Amniotic stem cell (primary cell): ENCODE measurements around the gene ETV6.

Experiments
- DNase-seq: peaks from one replicate; lab custom pipeline; 2025; lab: John Stamatoyannopoulos, UW

ETV6 gene

DNA sequence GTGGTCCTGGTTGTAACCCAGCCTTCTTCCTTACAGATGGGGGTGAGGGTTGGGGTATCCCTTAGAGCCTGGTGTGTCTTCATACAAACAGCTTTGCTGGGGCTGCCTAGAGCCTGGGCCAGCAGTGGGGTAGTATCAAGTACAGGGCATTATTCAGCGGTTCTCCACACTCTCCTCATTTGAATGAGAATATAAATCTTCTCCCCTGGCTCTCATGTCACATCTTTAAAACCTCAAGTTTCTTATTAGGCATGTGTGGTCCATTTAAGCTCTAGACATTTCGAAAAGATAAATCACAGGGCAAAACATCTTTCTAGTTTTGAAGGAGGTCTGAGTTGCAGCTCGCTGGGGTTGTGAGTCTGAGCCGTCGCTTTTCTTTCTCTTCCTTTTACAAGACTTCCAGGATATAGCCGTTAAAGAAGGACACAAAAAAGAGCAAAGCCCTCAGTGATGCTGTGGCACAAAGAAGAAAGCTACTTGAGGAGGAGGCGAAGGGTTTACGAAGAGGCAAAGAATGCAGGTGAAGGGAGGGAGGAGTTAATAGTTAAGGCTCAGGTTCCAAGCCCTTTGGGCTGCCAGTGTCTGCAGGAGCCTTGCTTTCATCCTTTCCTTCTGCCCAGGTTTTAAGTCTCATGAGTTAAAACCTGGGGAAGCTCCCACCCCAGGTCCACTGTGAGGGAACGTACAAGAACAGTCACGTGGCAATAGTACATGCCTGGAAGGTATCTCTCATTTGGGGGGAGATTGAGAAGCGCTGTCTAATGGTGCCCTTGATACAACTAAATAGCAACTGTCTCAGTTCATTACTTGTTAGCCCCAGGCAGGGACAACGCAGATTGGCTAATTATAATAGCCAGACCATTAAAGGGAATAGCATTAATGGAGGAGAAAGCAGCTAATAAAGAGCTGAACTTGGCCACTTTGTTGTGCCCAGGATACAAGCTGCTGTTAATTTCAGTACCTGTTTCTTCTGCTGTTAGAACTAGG lies 94.2 kb downstream of the ETV6 start:
- no peak for DNase-seq

DNA sequence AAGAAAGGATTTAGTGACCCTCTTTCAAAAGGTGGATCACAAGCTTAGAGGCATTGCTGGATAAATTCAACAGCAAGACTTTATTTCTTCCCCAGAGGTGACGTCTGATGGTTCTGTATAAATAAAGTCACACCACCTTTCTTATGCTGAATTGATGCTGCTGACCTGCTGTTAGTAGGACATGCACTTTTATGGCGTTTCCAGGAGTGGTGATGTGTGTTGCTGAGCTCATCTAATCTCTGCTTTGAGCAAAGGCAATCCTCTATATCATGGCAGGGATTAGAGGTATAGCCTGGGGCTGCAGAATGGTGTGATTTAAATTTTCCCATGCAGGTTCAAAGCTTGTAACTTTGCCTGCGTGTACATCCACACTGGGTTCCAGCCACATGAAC lies 94.9 kb downstream of the ETV6 start:
- DNase-seq = no peak

DNA sequence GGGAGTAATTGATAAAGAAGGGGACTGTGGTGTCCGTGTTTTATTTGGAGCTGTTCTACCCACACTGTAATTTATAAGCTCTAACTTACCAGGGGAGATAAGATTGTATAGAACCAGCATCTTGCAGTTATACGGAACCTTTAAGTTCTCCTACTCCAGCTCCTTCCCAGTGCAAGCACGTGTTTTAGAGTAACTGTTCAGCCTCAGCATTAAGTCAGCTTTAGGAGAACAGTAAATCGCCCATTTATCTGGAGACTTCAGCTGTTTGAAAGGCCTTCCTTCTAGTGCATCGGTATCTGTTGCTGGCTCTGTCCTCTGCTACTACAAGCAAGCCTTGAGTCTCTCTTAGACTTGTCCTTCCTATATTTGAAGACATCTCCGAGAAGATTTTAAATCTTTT lies 95.6 kb downstream of the ETV6 start:
- no peak for DNase-seq

DNA sequence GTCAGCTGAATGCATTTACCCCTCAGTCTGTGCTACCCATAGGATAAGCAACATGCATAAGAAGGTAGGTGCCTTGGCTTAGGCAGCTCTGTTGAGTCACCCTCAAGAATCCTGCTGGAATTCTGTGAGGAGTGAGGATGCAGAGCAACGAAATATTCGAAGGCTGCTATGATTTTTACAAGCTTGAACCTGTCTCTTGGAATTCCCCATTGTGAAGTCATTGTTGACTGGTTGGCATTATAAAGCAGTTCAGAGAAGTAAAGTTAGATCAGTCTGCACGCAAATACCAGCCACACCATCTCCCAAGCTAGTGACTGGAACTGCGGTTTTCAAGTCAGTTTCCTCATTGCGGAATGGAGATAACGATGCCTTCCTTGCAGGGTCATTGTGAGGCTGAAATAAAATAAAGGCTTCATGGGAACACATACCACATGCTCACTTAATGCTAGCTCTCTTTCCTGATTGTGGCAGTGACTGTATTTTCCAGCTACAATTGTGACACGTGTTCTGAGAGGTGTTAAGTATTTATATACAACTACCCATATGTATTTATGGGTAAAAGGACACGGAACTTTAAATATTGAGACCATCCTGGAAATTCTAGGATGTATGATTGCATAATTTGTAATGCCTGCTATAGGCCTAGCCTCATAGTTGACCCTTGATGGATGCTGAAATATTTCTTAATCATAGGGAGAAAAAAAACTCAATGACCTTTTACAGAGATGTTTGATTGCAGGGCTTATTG lies 96.7 kb downstream of the ETV6 start:
- no peak for DNase-seq

DNA sequence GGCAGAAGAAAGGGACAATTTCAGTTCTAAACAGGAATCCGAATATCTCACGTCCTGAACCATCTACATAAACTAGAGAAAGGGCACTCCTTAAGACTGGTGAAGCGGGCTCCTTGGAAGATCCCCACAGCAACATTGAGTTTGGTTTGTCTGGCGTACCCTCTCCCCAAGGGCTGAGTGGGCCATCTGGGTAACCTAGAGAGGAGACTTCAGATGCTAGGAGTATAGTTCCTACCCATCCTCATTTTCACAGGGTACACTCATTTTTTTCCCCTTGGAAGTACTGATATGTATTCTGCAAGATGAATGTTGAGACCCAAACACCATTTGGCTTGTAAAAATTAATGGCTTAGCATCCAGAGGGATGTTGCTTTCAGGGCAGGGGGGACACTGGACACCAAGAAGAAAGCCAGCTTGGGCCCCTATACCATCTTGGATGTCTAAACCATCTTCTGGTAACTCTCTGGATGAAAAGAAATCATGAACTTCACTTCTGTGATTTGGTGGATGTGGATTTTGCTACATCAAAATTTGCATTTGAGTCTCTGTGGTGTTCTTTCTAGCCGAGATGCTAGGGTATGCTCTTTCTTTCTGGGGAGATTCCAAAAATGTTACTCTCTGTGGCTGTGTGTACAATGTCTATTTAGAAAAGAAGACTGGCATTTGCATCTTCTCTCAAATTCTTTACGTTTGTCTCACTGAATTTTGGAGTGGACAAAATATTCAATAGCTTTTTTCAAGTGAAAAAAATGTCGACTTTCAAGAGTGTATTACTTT lies 97.7 kb downstream of the ETV6 start:
- DNase-seq = no peak

DNA sequence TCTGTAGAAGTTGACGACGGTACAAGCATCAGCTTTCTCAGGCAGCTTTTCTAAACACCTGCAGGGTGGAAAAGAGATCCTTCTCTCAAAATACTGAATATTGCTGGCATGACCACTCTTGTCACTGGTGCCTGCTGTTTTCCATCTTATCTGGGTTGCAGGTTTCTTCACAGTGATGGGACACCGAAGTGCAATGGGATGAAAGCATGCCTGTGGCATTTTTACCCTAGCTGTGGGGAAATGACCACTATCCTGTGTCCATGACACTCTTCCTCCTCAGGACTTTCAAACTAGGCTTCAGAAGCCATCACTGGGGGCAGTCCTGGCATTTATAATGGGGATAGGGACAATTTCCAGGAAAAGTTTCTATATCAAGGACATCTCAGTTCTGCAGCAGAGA lies 98.5 kb downstream of the ETV6 start:
- DNase-seq = no peak

DNA sequence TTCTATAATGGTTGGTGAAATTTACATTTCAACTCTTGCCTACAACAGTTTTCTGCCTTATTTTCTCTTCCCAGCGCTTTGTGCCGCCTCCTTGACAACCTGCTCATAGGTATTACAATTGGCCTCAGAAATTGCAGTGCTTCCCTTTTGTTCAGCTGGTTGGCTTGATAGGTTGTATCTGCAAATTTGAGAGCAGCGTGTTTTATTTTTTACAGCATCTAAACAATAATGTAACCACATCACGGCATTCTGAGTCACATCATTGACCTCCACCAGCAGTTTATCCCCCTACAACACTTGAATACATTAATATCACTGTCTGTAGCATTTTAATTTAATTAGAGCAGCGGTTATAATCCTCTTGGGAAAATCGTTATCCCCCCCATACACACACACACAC lies 99.4 kb downstream of the ETV6 start:
- no peak for DNase-seq

DNA sequence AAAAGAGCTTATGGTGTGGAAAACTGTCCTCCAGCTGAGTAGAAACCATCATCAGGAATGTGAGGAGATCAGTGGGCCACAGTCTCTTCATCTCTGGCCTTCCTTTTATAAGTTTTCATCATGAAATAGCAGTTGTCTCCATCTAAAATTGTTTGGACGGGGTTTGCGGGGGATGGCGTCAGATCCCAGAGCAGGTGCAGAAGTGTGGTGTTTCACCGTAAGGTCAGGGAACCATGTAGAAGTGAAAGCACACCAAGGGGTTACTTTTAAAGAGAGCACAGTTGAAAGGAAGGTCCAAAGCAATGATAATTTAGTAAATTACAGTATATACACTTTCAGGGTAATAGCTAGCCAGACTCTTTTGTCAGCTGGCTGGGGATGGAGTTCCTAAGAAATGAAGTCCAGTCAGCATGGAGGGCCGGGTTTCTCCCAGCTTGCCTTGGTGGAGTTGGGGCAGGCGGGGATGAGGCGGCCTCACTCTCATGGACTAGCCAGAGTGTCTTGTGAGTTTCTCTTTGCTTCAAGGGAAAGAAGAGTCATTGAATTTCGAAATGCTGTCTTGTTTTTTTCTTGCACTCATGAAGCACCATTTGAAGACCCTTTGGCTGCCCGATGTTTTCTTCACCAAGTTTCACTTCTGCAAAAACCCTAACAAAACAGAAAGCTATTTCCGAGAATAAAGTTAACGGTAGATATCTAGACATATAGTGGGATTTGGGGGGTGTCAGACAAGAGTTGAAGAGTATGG lies 100.6 kb downstream of the ETV6 start:
- no peak for DNase-seq

DNA sequence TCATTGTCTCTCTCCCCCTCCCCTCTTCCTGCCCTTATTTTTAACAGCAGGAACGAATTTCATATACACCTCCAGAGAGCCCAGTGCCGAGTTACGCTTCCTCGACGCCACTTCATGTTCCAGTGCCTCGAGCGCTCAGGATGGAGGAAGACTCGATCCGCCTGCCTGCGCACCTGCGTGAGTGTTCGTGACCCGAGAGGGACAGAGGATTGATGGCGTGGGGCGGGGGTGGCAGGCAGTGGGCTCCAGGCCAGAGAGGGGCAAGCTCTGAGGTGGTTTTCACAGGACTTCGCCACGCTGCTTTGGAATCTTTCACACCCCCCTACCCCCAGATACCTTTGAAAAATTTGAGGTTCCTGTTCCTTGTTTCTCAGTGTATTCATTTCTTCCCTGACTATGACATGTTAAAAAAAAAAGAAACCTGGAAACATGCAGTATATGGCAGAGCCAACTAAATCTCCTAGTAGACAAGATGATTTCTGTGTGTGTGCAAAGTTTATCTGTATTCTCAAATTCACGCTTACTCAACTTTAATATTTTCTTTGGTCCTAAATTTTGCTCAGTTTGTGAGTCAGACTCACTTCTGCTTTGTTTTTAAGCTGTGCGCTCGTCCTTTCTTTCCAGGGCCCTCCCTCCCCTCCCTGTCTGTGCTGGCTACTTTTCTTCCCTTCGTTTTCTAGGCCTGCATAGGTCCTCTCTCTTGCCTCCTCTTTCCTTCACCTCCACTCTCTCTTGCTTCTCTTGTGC lies 103.1 kb downstream of the ETV6 start:
- DNase-seq = no peak

DNA sequence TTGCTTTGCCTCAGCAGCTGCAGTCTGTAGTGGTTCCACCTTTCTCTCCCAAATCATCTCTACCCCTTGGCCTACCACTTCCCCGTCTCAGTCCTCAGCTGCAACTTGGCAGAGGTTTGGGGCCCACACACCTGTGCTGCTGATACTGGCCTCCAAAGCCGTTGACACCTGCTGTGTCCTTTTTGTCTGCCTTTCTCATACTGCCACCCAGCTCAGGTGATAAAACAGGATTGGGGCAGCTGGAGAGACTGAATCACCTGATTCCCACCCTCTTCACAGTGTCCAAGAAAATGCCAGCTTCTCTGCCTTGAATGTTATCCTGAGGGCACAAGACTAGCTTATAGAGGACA lies 103.7 kb downstream of the ETV6 start:
- no peak for DNase-seq

DNA sequence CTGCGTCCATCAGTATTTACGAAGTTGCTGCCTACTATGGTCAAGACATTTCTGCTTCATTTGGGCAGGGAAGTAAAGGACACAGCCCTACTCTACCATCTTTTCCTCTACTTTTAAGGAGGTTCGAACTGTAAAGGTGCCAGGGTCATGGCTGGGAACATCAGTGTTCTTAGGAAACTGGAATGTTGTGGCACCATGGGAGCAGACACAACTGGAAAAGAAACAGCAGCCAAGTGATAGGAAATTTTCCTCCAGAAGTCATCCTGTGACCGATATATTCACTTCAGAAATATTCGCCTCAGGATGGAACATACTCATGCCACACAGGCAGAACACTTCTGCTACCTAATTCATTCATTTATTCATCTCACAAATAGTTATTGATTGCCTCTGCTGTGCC lies 104.4 kb downstream of the ETV6 start:
- DNase-seq = no peak

DNA sequence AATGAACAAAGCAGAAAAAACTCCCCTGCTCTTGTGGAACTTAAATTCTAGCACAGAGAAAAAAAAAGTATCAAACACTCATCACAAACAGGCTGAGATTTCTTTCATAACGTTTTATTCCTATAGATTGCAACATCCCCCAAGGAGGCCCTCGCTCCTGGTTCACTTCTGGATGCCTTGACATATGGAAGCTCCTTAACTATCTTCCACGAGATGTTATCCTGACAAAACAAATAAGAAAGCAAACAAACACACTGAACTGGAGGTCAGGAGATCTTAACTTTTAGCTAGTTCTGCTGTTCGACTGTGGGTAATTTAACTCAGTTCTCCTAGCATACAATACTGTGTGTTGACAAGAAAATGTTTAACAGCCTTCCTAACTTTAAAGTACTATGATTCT lies 104.8 kb downstream of the ETV6 start:
- no peak for DNase-seq

DNA sequence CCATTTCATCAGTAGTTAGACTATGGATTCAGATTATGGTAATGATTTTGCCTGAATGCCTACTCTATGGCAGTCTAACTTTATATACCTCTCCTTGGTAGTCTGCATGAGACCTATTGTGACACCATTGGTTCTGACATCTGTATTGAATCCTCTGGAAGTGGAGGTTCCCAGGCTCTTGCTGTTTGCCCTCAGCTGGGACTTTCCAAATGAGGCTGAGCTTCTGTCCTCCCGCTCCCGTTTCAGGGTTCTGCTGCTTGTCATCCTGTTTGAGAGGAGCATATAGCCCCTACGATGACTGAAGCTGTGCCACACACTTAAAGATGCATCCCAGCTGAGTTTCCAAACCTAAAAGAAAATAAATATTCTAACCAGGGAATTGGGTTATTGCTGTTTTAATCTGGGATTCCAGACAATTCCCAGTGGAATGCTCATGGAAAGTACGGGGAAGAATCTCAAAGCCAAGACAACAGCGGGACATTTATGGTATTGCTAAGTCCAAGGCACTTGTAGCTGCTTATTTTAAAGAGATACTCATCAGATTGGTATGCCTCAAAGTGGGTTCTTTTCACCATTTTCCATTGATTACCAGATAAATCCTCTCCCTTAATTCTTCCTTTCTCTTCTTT lies 105.9 kb downstream of the ETV6 start:
- DNase-seq = no peak

DNA sequence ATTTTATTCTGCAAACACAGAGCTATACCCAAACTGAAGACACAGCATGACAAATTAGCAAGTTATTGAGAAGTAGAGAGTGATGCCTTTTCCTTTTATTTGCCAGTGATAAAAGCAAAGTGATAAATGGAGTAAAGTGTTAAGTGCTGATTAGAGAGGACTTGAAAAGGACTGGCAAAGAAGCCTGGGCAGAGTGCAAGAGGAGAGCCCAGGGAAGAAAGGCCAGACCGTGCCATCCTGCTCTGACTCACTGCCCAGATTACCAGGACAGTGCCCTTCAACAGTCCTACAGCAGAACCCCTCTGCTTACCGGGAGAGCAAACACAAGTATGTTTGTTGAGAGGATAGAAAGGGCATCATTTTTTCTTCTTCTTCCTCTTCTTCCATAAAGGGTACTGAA lies 106.5 kb downstream of the ETV6 start:
- no peak for DNase-seq

DNA sequence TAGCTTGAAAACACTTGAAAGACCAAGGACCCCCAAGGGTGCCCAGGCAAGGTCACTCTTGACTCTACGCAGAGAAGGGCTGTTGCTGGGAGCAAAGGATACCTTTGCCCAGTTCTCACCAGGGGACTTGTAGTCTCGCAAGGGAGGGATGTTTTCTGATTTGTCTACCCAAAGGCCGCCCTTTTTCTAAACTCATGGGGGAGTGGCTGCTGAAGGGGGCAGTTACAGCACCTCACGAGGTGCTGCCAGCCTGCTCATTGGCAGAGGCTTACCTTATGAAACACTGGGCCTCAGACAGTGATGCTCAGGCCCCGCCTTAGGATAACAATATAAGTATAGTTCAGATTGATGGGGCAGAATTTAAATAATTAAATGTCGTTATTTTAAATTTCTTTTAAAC lies 107.0 kb downstream of the ETV6 start:
- no peak for DNase-seq

DNA sequence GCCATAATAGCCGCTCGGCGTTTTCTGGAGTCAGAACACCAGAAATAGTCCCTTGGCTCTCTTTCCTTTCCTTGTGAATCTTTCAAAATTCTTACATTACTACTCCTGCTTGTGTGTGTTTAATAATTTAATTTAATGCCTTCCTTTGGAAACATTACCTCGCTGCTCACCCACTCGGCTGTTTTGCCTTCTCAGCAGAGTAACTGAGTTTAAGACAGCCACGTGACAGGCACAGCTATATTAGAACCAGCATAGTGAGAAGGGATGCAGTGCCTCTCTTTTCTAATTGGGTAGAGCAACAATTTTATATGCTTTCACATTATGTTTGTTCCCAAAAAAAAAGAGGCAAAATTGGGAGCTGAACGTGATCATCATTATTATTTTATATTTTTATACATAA lies 107.6 kb downstream of the ETV6 start:
- no peak for DNase-seq

DNA sequence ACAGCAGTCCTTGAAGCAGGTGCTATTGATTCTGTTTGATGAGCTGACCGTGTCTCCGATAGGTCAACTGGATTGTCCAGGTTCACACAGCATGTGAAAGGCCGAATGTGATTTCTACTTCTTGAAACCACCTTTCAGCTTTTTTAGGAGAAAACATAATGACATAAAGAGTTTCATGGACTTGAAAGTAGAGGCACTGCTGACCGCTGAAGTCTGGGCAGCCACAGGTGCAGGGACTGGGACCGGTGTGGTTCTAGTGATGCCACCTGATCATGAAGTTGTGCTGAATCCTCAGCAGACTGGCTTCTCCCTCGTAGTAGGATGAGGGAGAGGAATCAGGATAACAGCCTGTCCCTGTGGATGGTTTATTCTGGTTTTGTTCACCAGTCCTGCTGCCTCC lies 108.1 kb downstream of the ETV6 start:
- no peak for DNase-seq

DNA sequence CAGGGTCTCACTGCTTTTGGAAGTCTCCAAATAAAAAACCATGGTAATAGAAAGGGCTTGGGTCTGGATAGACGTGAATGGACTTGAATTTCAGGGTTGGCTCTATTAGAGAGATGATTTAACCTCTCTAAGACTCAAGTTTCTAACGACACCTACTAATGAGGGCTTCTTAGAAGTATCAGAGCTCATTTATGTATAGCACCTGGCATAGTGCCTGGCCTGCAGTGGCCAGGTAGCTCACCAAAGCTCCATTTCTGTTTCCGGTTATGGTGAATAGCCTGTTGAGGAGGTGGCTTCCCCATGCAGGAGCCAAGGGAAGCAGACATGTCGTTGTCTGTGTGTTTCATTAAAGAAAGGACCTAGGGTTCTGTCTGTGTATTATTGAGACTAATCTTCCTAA lies 108.6 kb downstream of the ETV6 start:
- no peak for DNase-seq

DNA sequence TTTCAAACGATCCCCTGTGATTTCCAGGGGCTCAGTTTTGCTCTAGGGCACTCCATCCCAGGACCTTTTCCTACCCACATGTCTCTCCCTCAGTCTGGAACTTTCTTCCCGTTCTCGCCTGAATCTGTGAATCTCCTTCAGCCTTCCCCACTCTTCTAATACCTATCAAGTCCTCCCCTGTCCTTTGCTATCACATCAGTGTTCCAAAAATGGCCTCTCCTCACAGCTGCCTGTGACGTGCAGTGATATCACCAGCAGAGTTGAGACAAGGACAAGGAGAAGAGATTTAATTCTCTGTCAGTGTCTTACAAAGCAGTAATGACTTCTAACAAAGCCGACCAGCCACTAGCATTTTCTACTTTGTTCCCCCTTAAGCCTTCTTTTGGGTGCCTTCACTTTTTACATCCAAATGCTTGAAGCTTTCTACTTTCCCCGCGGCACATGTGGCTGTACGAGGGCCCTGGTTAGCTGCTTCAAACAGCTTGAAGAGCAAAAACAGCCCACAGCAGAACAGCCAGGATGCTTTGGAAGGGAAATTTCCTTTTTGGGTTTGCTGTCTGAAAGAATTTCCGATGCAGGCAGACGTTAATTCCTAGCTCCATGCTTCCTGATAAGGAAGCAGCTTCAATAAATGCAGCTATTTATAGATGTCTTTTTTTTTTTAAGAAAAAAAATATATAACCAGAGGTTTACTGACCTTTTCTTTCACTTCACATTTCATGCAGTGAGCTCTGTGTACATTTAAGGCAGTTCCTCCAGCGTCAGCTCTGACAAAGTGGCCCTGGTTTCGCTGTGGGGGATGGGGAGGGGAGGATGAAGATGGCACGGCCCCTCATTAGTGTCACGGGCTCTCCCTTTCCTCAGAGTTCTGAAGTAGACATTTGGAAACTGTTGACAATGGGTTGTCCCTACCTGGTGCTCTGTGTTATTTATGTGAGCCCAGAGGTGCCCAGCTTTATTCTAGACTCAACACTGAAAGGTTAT lies 109.3 kb downstream of the ETV6 start:
- no peak for DNase-seq

DNA sequence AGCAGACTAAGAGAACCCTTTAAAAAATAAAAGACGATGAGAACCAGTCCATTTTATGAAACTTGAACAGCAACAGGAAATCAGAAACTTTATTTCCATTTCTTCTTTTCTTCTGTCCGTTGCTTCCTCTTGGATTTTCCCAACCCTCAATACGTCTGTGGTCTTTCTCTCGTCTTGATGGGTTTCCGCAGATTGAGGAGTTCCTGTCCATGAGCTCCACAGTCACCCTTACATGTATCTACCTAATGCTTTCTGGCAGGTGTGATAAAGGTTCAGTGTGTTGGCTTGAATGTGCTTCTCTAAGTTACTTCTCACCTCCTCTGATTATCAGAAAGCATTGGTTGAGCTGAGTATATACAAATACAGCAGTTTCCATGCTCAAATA lies 110.0 kb downstream of the ETV6 start:
- DNase-seq = no peak
